ENCODE data around the gene REXO4. TPM values are rescaled to one million over a fixed set of nuclear protein-coding genes. Genes with fewer than 3 reads are reported as not detected.
A peak's percentile ranks its signal among the peaks of the same experiment; 100 is the strongest.
"Not testable (repeated sequence)": the region's sequence is repeated elsewhere in the genome, so short reads cannot be mapped to it uniquely, and the experiment has no call there.

Gene REXO4
- total and polyA plus RNA-seq, 3 experiments from 2014 or later = 25.8 to 56.4 (median 52.4) TPM

DNA sequence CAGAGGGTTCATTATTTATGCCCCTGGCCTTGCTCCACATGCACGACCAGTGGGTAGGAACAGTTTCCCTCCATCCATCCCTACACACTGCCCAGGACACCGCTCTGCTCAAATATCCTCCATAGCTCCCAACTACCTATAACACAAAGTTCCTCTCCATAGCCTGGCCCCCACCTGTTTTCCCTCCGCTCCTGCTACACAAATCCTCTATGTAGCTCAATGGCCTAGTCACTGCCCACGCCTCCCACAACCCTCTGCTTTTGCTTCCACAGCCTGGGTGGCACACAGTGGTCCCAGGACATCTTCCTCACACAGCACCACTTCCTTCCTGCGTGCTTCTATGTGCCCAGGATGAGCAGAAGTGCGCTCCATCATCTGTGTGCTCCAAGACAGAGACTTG, 20.4 kb downstream of the REXO4 start:
- no peak overlapping the region for H3K4me3 Mint-ChIP-seq
- no peaks in the 10 kb centered on the region for H3K27me3 Mint-ChIP-seq
- POLR2A ChIA-PET = no interaction called here
- H3K27ac ChIP-seq (ENCODE audit: low read depth, low read length) = no peak overlapping the region
- H3K27ac Mint-ChIP-seq = peak overlapping the region in 1 of 8 donors; percentile 11
- H3K4me3 ChIP-seq (ENCODE audit: low read length) = no peak overlapping the region
- no peaks in the 10 kb centered on the region for H3K9me3 Mint-ChIP-seq
- no peaks in the 10 kb centered on the region for H3K4me1 ChIP-seq (ENCODE audit: insufficient read depth, low read length)
- H3K9me3 ChIP-seq (ENCODE audit: low read length) = no peaks in the 10 kb centered on the region
- H3K36me3 ChIP-seq (ENCODE audit: insufficient read depth, low read length) = no peaks in the 10 kb centered on the region
- H3K27me3 ChIP-seq (ENCODE audit: insufficient read depth, low read length, poor library complexity, severe bottlenecking) = no peaks in the 10 kb centered on the region
- no peaks in the 10 kb centered on the region for H3K36me3 Mint-ChIP-seq
- CTCF ChIA-PET = interaction anchor here (1.5 kb wide), 1 partner anchor 15 kb away, joined by 3 read pairs; no protein-coding TSS in a partner anchor
- DNase-seq = no peak
- H3K4me1 Mint-ChIP-seq = no peaks in the 10 kb centered on the region

DNA sequence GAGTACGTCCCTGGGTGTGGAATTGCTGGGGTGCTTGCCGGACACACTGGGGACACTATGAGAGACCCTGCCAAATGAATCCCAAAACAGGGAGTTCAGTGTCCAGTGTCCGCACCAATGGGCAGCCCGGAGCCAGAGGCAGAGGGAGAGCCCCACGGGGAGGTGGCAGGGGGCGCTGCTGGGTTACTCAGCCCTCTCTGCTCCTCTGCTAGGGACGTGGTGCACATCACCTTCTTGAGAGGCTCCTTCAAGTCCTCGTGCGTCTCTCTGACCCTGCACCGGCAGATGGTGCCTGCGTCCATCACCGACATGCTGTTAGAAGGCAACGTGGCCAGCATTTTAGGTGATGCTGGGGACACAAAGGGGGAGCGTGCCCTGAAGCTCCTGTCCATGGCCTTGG, 20.9 kb downstream of the REXO4 start:
- Mint-ChIP-seq H3K4me3 (peak overlapping the region in 1 of 7 donors; percentile 48), H3K4me1 (no peaks in the 10 kb centered on the region), H3K36me3 (no peaks in the 10 kb centered on the region), H3K27ac (no peak overlapping the region), H3K9me3 (no peaks in the 10 kb centered on the region), H3K27me3 (no peaks in the 10 kb centered on the region)
- no peak overlapping the region for H3K27ac ChIP-seq (ENCODE audit: low read depth, low read length)
- no peak overlapping the region for H3K4me3 ChIP-seq (ENCODE audit: low read length)
- H3K4me1 ChIP-seq (ENCODE audit: insufficient read depth, low read length) = no peaks in the 10 kb centered on the region
- CTCF ChIA-PET = interaction anchor here (1.5 kb wide), 1 partner anchor 15 kb away, joined by 3 read pairs; no protein-coding TSS in a partner anchor
- H3K27me3 ChIP-seq (ENCODE audit: insufficient read depth, low read length, poor library complexity, severe bottlenecking) = no peaks in the 10 kb centered on the region
- H3K9me3 ChIP-seq (ENCODE audit: low read length) = no peaks in the 10 kb centered on the region
- no peaks in the 10 kb centered on the region for H3K36me3 ChIP-seq (ENCODE audit: insufficient read depth, low read length)
- POLR2A ChIA-PET = no interaction called here
- no peak for DNase-seq

DNA sequence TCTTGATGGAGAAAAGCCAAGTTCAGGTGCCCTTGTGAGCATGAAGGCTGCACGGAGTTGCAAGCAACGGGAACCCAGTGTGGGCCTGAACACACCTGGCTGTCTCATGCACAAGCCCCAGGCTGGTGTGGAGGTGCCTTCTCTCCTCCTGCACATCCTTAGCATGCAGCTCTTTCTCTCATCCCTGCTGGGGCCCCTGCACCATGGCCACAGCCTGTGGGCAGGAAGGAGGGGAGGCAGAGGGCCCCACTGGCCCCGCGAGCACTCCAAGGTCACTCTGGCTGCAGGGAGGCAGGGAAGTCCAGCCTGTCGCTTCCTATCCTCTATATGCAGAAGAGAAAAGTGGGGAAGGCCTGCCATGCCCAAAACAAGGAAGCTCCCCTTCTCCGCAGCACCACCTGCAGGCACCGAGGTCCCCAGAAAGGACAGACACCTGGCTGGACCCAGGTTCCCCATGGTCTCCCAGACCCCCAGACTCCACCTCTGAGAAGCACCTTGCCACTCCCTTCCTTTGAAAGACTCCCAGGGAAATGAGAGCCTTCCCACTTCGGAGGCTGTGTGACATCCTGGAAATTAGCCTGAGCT, 23.0 kb downstream of the REXO4 start:
- Mint-ChIP-seq H3K4me3 (no peak overlapping the region), H3K4me1 (no peaks in the 10 kb centered on the region), H3K9me3 (no peaks in the 10 kb centered on the region), H3K27ac (no peak overlapping the region), H3K36me3 (no peaks in the 10 kb centered on the region), H3K27me3 (peaks cover 2 to 6% of the 10 kb centered on the region in 2 donors)
- Histone ChIP-seq H3K27ac (ENCODE audit: low read depth, low read length) (no peak overlapping the region), H3K9me3 (ENCODE audit: low read length) (no peaks in the 10 kb centered on the region), H3K4me1 (ENCODE audit: insufficient read depth, low read length) (no peaks in the 10 kb centered on the region), H3K36me3 (ENCODE audit: insufficient read depth, low read length) (no peaks in the 10 kb centered on the region), H3K27me3 (ENCODE audit: insufficient read depth, low read length, poor library complexity, severe bottlenecking) (peaks cover 3% of the 10 kb centered on the region), H3K4me3 (ENCODE audit: low read length) (no peak overlapping the region)
- no peak for DNase-seq
- ChIA-PET POLR2A (no interaction called here), CTCF (no interaction called here)

- Mint-ChIP-seq H3K36me3 (no peaks in the 10 kb centered on the region), H3K9me3 (no peaks in the 10 kb centered on the region), H3K4me1 (no peaks in the 10 kb centered on the region), H3K27ac (no peak overlapping the region), H3K27me3 (peaks cover 4 to 8% of the 10 kb centered on the region in 2 donors), H3K4me3 (no peak overlapping the region)
- no peak for DNase-seq
- no peak overlapping the region for H3K27ac ChIP-seq (ENCODE audit: low read depth, low read length)
- CTCF ChIA-PET = no interaction called here
- peaks cover 3% of the 10 kb centered on the region for H3K27me3 ChIP-seq (ENCODE audit: insufficient read depth, low read length, poor library complexity, severe bottlenecking)
- H3K36me3 ChIP-seq (ENCODE audit: insufficient read depth, low read length) = no peaks in the 10 kb centered on the region
- H3K4me3 ChIP-seq (ENCODE audit: low read length) = no peak overlapping the region
- H3K4me1 ChIP-seq (ENCODE audit: insufficient read depth, low read length) = no peaks in the 10 kb centered on the region
- no peaks in the 10 kb centered on the region for H3K9me3 ChIP-seq (ENCODE audit: low read length)
- POLR2A ChIA-PET = no interaction called here
These were observed 24.4 kb downstream of the REXO4 start for GRCh38 chr9:133393399-133393798.

DNA sequence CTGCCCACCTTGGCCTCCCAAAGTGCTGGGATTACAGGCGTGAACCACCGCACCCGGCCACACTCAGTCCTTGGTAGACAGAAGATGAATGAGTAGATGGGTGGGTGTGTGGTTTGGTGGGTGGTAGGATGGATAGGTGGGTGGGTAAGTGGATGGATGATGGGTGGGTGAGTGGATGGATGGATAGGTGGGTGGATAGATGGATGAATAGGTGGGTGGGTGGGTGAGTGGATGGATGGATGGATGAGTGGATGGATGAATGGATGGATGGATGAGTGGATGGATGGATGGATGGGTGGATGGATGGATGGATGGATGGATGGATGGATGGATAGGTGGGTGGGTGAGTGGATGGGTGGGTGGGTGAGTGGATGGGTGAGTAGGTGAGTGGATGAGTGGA, 25.5 kb downstream of the REXO4 start:
- CTCF ChIA-PET; H3K27me3 Mint-ChIP-seq; H3K27me3 ChIP-seq (ENCODE audit: insufficient read depth, low read length, poor library complexity, severe bottlenecking); H3K4me3 ChIP-seq (ENCODE audit: low read length); H3K36me3 ChIP-seq (ENCODE audit: insufficient read depth, low read length); H3K36me3 Mint-ChIP-seq; H3K9me3 ChIP-seq (ENCODE audit: low read length); H3K4me3 Mint-ChIP-seq; H3K4me1 ChIP-seq (ENCODE audit: insufficient read depth, low read length); H3K4me1 Mint-ChIP-seq; H3K27ac ChIP-seq (ENCODE audit: low read depth, low read length); DNase-seq; H3K27ac Mint-ChIP-seq; H3K9me3 Mint-ChIP-seq: not testable (repeated sequence)
- POLR2A ChIA-PET = interaction anchor here (0.6 kb wide), 1 partner anchor 11 kb away, joined by 3 read pairs; no protein-coding TSS in a partner anchor

DNA sequence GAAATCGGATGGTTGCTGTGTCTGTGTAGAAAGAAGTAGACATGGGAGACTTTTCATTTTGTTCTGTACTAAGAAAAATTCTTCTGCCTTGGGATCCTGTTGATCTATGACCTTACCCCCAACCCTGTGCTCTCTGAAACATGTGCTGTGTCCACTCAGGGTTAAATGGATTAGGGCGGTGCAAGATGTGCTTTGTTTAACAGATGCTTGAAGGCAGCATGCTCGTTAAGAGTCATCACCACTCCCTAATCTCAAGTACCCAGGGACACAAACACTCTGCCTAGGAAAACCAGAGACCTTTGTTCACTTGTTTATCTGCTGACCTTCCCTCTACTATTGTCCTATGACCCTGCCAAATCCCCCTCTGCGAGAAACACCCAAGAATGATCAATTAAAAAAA, 26.4 kb downstream of the REXO4 start:
- CTCF ChIA-PET, H3K9me3 Mint-ChIP-seq: not testable (repeated sequence)
- POLR2A ChIA-PET = interaction anchor here (0.6 kb wide), 1 partner anchor 10 kb away, joined by 3 read pairs; no protein-coding TSS in a partner anchor

DNA sequence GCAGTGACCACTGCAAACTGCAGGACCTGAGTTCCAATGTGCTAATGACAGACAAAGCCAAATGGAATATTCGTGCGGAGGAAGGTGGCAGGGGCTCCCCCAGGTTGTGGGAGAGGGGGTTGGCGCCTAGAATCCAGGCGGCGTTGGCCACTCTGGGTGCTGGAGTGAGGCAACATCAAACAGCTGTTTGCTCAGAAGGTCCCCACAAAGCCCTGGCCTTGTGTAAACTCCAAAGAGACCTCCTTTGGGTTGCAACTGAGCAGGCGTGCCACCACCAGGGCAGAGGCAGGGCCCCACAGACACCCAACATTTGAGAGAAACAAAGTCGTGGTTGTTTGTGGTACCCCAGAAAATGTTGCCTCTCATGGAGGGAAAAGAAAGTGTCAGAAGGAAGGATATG, 27.1 kb downstream of the REXO4 start:
- no peak overlapping the region for H3K27ac ChIP-seq (ENCODE audit: low read depth, low read length)
- Mint-ChIP-seq H3K4me1 (no peaks in the 10 kb centered on the region), H3K9me3 (no peaks in the 10 kb centered on the region), H3K27me3 (peaks cover 8% of the 10 kb centered on the region in 2 donors), H3K36me3 (no peaks in the 10 kb centered on the region), H3K4me3 (no peak overlapping the region), H3K27ac (no peak overlapping the region)
- POLR2A ChIA-PET = no interaction called here
- H3K27me3 ChIP-seq (ENCODE audit: insufficient read depth, low read length, poor library complexity, severe bottlenecking) = peaks cover 3% of the 10 kb centered on the region
- no peaks in the 10 kb centered on the region for H3K36me3 ChIP-seq (ENCODE audit: insufficient read depth, low read length)
- no peak for DNase-seq
- CTCF ChIA-PET = no interaction called here
- H3K9me3 ChIP-seq (ENCODE audit: low read length) = no peaks in the 10 kb centered on the region
- H3K4me3 ChIP-seq (ENCODE audit: low read length) = no peak overlapping the region
- no peaks in the 10 kb centered on the region for H3K4me1 ChIP-seq (ENCODE audit: insufficient read depth, low read length)

More for the DNA sequence above, 26.4 kb downstream of the REXO4 start:
- not testable (repeated sequence) for H3K27me3 ChIP-seq (ENCODE audit: insufficient read depth, low read length, poor library complexity, severe bottlenecking); H3K27ac ChIP-seq (ENCODE audit: low read depth, low read length); H3K27me3 Mint-ChIP-seq; H3K4me1 ChIP-seq (ENCODE audit: insufficient read depth, low read length); H3K9me3 ChIP-seq (ENCODE audit: low read length); DNase-seq; H3K4me3 ChIP-seq (ENCODE audit: low read length); H3K36me3 Mint-ChIP-seq; H3K4me3 Mint-ChIP-seq; H3K4me1 Mint-ChIP-seq; H3K36me3 ChIP-seq (ENCODE audit: insufficient read depth, low read length); H3K27ac Mint-ChIP-seq

DNA sequence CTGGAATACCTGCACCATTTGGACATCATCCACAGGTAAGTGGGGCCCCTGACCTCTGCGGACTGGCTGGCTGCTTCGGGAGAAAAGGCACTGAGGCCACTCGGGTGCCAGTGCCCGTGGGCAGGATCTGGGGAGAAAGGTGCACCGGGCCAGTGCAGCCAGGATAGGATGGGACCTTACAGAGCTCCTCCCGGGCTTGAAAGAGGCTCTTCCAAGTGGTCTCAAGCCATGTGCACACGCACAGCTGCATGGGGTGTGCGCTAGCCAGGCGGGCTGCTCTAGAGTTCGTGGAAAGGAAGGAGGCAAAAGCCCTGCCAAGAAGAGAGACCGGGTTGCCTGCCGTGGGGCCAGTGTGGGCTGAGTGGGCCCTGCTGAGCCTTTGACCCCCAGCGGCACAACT, 28.2 kb downstream of the REXO4 start:
- no peak for DNase-seq
- ChIA-PET POLR2A (interaction anchor here (0.6 kb wide), 1 partner anchor 42 kb away, joined by 5 read pairs; the partner anchor contains the start of genes MED22 and RPL7A), CTCF (no interaction called here)
- Histone ChIP-seq H3K4me3 (ENCODE audit: low read length) (no peak overlapping the region), H3K9me3 (ENCODE audit: low read length) (no peaks in the 10 kb centered on the region), H3K27ac (ENCODE audit: low read depth, low read length) (no peak overlapping the region), H3K36me3 (ENCODE audit: insufficient read depth, low read length) (no peaks in the 10 kb centered on the region), H3K27me3 (ENCODE audit: insufficient read depth, low read length, poor library complexity, severe bottlenecking) (peaks cover 3% of the 10 kb centered on the region), H3K4me1 (ENCODE audit: insufficient read depth, low read length) (no peaks in the 10 kb centered on the region)
- H3K27me3 Mint-ChIP-seq = peaks cover 8% of the 10 kb centered on the region in 2 donors
- no peaks in the 10 kb centered on the region for H3K9me3 Mint-ChIP-seq
- no peak overlapping the region for H3K4me3 Mint-ChIP-seq
- H3K36me3 Mint-ChIP-seq = no peaks in the 10 kb centered on the region
- no peaks in the 10 kb centered on the region for H3K4me1 Mint-ChIP-seq
- no peak overlapping the region for H3K27ac Mint-ChIP-seq
